Neural progenitor cell (in vitro differentiated cells): ENCODE measurements around the gene ACBD6.

Experiments
- CTCF ChIP-seq: fragments of 200-600 bp; sonication (generic); IDR thresholded peaks from 2 replicates; pipeline ENCODE4 v1.5.1; 2017; ENCODE audit warnings: antibody characterized with exemption, mild to moderate bottlenecking
- EZH2 ChIP-seq: fragments of 200-600 bp; sonication (generic); IDR thresholded peaks from 2 replicates; pipeline ENCODE4 v1.6.1; 2017; ENCODE audit warnings: antibody characterized with exemption, mild to moderate bottlenecking, moderate library complexity
- EZH2phosphoT487 ChIP-seq: fragments of 200-600 bp; sonication (generic); IDR thresholded peaks from 2 replicates; pipeline ENCODE4 v1.6.1; 2017; ENCODE audit warnings: antibody characterized with exemption

GRCh38 chr1:180268556-180269075 is 233.8 kb downstream of the ACBD6 start:
- no peak for TF ChIP-seq CTCF
- TF ChIP-seq EZH2: no peak
- no peak for TF ChIP-seq EZH2phosphoT487
